Astrocyte of the hippocampus (primary cell): ENCODE results near the gene TAF1.
"Not testable (repeated sequence)": the region's sequence is repeated elsewhere in the genome, so short reads cannot be mapped to it uniquely, and the experiment has no call there.

Experiments used
- DNase-seq: peaks from one replicate; pipeline ENCODE4 v3.0.0; 2011; ENCODE audit warnings: low read depth, low spot score

Gene TAF1

GRCh38 chrX:71496476-71496875 lies 130.3 kb downstream of the TAF1 start:
- DNase-seq = no peak

GRCh38 chrX:71502080-71502479 lies 135.9 kb downstream of the TAF1 start:
- not testable (repeated sequence) for DNase-seq

DNA sequence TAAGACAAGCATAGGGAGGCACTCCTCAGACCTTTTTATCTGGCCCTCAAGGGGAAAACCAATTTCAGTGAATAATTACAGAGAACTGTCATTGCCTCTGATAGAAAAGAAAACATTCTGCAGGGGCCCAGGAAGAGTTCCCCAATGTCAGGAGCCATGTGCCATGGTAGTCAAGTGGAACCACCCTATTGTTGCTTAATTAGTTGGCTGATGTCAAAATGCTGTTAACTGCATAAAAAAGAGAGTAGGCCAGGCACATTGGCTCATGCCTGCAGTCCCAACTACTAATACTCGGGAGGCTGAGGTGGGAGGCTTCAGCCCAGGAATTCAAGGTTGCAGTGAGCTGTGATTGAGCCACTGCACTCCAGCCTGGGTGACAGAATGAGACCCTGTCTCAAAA lies 138.2 kb downstream of the TAF1 start:
- no peak for DNase-seq

DNA sequence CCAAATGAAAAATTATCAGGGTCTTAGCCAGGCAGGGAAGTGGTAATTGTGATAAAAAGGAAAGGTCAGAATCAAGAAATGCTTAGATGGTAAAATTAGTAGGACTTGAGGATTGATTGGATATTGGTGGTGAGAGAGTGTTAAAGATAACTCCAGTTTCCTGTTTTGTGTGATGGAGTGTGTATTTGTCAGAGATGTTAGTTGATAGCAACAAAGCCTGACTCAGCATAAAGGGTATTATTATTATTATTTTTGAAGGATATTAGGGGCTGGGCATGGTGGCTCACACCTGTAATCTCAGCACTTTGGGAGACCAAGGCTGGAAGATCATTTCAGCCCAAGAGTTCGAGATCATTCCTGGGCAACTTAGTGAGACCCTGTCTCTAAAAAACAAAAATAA lies 143.1 kb downstream of the TAF1 start:
- DNase-seq = no peak

DNA sequence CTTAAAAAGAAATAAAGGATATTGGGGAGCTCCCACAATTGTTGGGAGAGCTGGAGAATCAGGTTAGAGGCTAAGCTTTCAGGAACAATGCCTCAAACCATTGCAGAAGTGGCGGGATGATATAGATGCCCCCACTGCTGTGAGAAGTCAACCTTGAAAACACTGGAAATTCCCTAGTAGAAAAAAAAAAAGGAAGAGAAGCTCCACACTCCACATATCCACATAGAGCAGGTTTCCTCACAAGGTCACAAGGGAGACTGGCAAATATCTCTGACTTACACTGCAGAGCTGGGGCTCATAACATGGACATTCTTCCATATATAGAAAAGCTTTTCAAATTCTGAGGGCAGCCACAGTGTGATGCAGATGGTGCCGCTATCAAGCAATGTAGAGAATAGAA lies 144.0 kb downstream of the TAF1 start:
- no peak for DNase-seq

GRCh38 chrX:71513731-71514130 lies 147.6 kb downstream of the TAF1 start:
- not testable (repeated sequence) for DNase-seq

DNA sequence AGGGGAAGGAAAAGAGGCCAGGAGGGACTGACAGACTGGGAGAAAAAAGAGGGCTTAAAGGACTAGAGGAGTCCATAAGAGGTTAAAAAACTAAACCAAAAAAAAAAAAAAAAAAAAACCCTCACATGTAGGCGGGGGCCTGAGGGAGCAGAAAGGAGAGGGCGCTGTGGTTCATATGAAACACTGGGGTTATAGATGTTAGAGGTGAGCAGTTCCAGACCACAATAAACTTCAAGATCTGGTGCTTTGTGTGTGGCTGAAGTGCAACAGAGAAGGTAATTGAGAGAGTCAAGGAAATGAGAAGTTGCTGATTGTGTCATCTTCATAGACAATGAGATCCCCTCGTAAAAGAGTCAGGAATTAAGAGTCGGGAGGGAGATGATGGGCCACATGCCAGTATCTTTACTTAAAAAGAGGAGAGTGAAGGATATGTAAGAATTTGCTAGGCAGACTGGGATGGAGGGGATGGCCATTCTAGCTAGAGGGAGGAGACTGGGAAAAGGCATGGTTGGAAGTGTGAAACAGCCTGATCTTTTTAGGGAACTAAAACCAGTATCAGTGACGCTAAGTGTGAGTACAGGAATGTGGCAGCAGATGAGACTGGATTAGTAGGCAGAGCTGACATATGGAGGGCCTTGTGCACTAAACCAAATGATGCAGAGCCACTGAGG lies 148.3 kb downstream of the TAF1 start:
- DNase-seq = no peak

DNA sequence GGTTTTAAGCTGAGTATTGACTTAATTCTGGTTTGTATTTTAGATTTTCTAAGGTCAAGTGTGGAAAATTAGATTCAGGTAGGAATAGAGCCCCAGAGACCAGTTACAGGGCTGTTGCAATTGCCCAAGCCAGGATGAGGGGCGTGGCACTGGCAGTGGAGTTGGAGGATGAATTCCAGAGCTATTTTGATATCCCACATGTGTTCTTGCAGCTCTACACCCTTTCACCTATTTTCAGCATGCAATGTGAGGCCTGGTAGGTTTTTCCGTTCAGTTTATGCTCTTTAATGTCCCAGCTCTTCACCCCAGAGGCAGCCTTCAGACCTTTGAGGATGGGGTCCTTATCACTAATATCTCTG lies 148.9 kb downstream of the TAF1 start:
- no peak for DNase-seq
